HepG2 (cell line): ENCODE results near the gene HMGN4. TPM values are rescaled to one million over a fixed set of nuclear protein-coding genes. Genes with fewer than 3 reads are reported as not detected.

Experiments
- AGO2 ChIP-seq: fragments of 200-400 bp; formaldehyde crosslinking; optimal IDR thresholded peaks from 2 replicates; pipeline ENCODE3; 2017; ENCODE audit warnings: mild to moderate bottlenecking, low read depth, low read length, moderate library complexity
- ETV6 ChIP-seq: sonication (generic); formaldehyde crosslinking; conservative IDR thresholded peaks from 2 replicates; pipeline ENCODE4 v1.4.0; 2020; ENCODE audit warnings: missing genetic modification reagents
- KLF11 ChIP-seq: IDR thresholded peaks from 2 replicates; pipeline ENCODE4 v1.6.1; 2016; ENCODE audit warnings: missing compliant biosample characterization
- NFYB ChIP-seq: sonication (generic); formaldehyde crosslinking; IDR thresholded peaks from 2 replicates; pipeline ENCODE4 v1.4.0; 2020; ENCODE audit warnings: missing genetic modification reagents
- SSRP1 ChIP-seq: IDR thresholded peaks from 2 replicates; pipeline ENCODE4 v1.6.1; 2016; ENCODE audit warnings: control low read depth
- ZNF234 ChIP-seq: sonication (generic); formaldehyde crosslinking; conservative IDR thresholded peaks from 2 replicates; pipeline ENCODE4 v1.5.1; 2020; ENCODE audit warnings: mild to moderate bottlenecking, missing genetic modification reagents
- ZNF260 ChIP-seq: sonication (generic); formaldehyde crosslinking; IDR thresholded peaks from 2 replicates; pipeline ENCODE4 v1.4.0; 2020; ENCODE audit warnings: missing genetic modification reagents, low read depth, mild to moderate bottlenecking, borderline replicate concordance
- ZNF292 ChIP-seq: sonication (generic); formaldehyde crosslinking; IDR thresholded peaks from 2 replicates; pipeline ENCODE4 v1.8.1; 2022; ENCODE audit warnings: mild to moderate bottlenecking, low read depth, missing genetic modification reagents, borderline replicate concordance
- ZNF558 ChIP-seq: sonication (generic); formaldehyde crosslinking; IDR thresholded peaks from 2 replicates; pipeline ENCODE4 v1.9.0; 2022; ENCODE audit warnings: mild to moderate bottlenecking, missing genetic modification reagents, borderline replicate concordance
- ZNF598 ChIP-seq: sonication (generic); formaldehyde crosslinking; IDR thresholded peaks from 2 replicates; pipeline ENCODE4 v1.5.1; 2020; ENCODE audit warnings: mild to moderate bottlenecking, missing genetic modification reagents, borderline replicate concordance
- ZNF782 ChIP-seq: sonication (generic); formaldehyde crosslinking; IDR thresholded peaks from 2 replicates; pipeline ENCODE4 v1.4.0; 2020; ENCODE audit warnings: missing genetic modification reagents, mild to moderate bottlenecking, borderline replicate concordance
- polyA plus RNA-seq, 8 experiments: library from polyadenylated mRNA; depleted of rRNA in 3 of 8; stranded (reverse) in 7 of 8; unstranded in 1 of 8; fragments of >200 nt; fragmentation: Illumina TruSeq in 4 of 8; extraction: Trizol in 4 of 8; gene quantifications; 2 replicates each; pipeline versions ENCODE4 v1.2.1 to v1.2.3, GENCODE V29; 2011 to 2016; ENCODE audit warnings: low read depth in 4 of 8, missing spikeins in 1 of 8, mixed read lengths in 1 of 8; ENCODE audit not compliant: insufficient read depth in 1 of 8
- total RNA-seq, 5 experiments: library from RNA; depleted of rRNA; stranded (reverse); fragments of >200 nt; fragmentation: Illumina TruSeq; extraction: Trizol; gene quantifications; 2 replicates each; pipeline ENCODE4 v1.2.3, GENCODE V29; 2016; ENCODE audit warnings: low read depth in 1 of 5
- TF ChIP-seq, protein P1 (sequence below): sonication (generic); formaldehyde crosslinking; IDR thresholded peaks from 2 replicates; pipeline ENCODE4 v1.5.0; 2020; ENCODE audit warnings: missing genetic modification reagents, mild to moderate bottlenecking, borderline replicate concordance
- TF ChIP-seq, protein P2 (sequence below): sonication (generic); formaldehyde crosslinking; IDR thresholded peaks from 2 replicates; pipeline ENCODE4; 2020; ENCODE audit warnings: missing genetic modification reagents, mild to moderate bottlenecking, borderline replicate concordance
- TF ChIP-seq, protein P3 (sequence below): sonication (generic); formaldehyde crosslinking; IDR thresholded peaks from 2 replicates; pipeline ENCODE4 v1.8.1; 2023; ENCODE audit warnings: mild to moderate bottlenecking, missing genetic modification reagents
- TF ChIP-seq, protein P4 (sequence below): sonication (generic); formaldehyde crosslinking; IDR thresholded peaks from 2 replicates; pipeline ENCODE4 v1.4.0; 2020; ENCODE audit warnings: missing genetic modification reagents, borderline replicate concordance
- TF ChIP-seq, protein P5 (sequence below): sonication (generic); formaldehyde crosslinking; IDR thresholded peaks from 2 replicates; pipeline ENCODE4 v1.5.0; 2020; ENCODE audit warnings: missing genetic modification reagents

Gene HMGN4
- total and polyA plus RNA-seq, 2 of the 13 experiments (the other 11 are each of a cell fraction or from before 2014, with no cell fraction given), result 39.9 to 52.1 TPM

DNA sequence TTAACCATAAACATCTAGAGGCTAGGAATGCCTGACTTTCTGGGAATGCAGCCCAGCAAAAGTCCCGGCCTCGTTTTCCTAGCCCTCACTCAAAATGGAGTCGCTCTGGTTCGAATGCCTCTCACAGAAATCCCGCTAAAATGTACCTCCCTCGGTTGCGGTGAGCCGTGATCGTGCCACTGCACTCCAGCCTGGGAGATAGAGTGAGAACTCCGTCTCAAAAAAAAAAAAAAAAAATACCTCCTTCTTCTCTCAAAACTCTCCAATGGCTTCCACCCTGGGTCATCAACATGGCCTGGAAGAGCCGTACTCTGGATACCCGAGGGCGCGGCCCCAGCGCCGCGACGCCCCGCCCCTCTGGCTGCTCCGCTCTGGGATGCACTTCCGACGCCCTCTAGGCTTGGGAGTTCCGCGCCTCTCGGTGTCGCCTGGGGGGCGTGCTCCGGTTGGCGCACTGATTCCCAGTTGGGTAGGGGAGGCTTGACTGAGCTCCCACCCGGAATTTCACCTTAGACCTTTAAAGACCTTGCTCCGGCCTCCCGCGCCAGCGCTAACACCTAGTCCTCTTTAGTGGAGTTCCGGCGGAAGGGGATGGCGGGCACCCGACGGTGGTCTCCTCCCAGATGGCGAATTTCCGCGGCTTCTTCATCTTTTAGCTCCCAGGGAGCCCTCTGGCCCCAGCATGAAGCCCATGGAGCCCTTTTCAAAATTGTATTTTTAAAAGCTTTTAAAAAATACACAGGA is 12.3 kb downstream of the HMGN4 start (continued):
- TF ChIP-seq ZNF782 (CRISPR knock-in tag), result no peak; the same call in 1 of the 2 replicates
- TF ChIP-seq, protein P1, sequence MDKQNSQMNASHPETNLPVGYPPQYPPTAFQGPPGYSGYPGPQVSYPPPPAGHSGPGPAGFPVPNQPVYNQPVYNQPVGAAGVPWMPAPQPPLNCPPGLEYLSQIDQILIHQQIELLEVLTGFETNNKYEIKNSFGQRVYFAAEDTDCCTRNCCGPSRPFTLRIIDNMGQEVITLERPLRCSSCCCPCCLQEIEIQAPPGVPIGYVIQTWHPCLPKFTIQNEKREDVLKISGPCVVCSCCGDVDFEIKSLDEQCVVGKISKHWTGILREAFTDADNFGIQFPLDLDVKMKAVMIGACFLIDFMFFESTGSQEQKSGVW (CRISPR knock-in tag), result no peak
- TF ChIP-seq SSRP1 (CRISPR knock-in tag), result no peak
- no peak for TF ChIP-seq ZNF292 (CRISPR knock-in tag)
- no peak; the same call in 1 of the 2 replicates for TF ChIP-seq KLF11
- TF ChIP-seq, protein P2, sequence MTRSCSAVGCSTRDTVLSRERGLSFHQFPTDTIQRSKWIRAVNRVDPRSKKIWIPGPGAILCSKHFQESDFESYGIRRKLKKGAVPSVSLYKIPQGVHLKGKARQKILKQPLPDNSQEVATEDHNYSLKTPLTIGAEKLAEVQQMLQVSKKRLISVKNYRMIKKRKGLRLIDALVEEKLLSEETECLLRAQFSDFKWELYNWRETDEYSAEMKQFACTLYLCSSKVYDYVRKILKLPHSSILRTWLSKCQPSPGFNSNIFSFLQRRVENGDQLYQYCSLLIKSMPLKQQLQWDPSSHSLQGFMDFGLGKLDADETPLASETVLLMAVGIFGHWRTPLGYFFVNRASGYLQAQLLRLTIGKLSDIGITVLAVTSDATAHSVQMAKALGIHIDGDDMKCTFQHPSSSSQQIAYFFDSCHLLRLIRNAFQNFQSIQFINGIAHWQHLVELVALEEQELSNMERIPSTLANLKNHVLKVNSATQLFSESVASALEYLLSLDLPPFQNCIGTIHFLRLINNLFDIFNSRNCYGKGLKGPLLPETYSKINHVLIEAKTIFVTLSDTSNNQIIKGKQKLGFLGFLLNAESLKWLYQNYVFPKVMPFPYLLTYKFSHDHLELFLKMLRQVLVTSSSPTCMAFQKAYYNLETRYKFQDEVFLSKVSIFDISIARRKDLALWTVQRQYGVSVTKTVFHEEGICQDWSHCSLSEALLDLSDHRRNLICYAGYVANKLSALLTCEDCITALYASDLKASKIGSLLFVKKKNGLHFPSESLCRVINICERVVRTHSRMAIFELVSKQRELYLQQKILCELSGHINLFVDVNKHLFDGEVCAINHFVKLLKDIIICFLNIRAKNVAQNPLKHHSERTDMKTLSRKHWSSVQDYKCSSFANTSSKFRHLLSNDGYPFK, result peak; percentile 64; the same call in 1 of the 2 replicates
- TF ChIP-seq, protein P3, sequence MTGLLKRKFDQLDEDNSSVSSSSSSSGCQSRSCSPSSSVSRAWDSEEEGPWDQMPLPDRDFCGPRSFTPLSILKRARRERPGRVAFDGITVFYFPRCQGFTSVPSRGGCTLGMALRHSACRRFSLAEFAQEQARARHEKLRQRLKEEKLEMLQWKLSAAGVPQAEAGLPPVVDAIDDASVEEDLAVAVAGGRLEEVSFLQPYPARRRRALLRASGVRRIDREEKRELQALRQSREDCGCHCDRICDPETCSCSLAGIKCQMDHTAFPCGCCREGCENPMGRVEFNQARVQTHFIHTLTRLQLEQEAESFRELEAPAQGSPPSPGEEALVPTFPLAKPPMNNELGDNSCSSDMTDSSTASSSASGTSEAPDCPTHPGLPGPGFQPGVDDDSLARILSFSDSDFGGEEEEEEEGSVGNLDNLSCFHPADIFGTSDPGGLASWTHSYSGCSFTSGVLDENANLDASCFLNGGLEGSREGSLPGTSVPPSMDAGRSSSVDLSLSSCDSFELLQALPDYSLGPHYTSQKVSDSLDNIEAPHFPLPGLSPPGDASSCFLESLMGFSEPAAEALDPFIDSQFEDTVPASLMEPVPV (CRISPR knock-in tag), result no peak
- peak; percentile 27; the same call in 1 of the 2 replicates for TF ChIP-seq NFYB
- TF ChIP-seq AGO2, result peak; percentile 37
- no peak for TF ChIP-seq ETV6
- no peak for TF ChIP-seq ZNF598 (CRISPR knock-in tag)
- TF ChIP-seq, protein P4, sequence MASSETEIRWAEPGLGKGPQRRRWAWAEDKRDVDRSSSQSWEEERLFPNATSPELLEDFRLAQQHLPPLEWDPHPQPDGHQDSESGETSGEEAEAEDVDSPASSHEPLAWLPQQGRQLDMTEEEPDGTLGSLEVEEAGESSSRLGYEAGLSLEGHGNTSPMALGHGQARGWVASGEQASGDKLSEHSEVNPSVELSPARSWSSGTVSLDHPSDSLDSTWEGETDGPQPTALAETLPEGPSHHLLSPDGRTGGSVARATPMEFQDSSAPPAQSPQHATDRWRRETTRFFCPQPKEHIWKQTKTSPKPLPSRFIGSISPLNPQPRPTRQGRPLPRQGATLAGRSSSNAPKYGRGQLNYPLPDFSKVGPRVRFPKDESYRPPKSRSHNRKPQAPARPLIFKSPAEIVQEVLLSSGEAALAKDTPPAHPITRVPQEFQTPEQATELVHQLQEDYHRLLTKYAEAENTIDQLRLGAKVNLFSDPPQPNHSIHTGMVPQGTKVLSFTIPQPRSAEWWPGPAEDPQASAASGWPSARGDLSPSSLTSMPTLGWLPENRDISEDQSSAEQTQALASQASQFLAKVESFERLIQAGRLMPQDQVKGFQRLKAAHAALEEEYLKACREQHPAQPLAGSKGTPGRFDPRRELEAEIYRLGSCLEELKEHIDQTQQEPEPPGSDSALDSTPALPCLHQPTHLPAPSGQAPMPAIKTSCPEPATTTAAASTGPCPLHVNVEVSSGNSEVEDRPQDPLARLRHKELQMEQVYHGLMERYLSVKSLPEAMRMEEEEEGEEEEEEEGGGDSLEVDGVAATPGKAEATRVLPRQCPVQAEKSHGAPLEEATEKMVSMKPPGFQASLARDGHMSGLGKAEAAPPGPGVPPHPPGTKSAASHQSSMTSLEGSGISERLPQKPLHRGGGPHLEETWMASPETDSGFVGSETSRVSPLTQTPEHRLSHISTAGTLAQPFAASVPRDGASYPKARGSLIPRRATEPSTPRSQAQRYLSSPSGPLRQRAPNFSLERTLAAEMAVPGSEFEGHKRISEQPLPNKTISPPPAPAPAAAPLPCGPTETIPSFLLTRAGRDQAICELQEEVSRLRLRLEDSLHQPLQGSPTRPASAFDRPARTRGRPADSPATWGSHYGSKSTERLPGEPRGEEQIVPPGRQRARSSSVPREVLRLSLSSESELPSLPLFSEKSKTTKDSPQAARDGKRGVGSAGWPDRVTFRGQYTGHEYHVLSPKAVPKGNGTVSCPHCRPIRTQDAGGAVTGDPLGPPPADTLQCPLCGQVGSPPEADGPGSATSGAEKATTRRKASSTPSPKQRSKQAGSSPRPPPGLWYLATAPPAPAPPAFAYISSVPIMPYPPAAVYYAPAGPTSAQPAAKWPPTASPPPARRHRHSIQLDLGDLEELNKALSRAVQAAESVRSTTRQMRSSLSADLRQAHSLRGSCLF (CRISPR knock-in tag), result 0 out of 2 replicates have a peak, but pooled peaks have one; percentile 37
- no peak for TF ChIP-seq ZNF234 (CRISPR knock-in tag)
- TF ChIP-seq ZNF260 (CRISPR knock-in tag), result no peak
- no peak for TF ChIP-seq ZNF558 (CRISPR knock-in tag)
- TF ChIP-seq, protein P5, sequence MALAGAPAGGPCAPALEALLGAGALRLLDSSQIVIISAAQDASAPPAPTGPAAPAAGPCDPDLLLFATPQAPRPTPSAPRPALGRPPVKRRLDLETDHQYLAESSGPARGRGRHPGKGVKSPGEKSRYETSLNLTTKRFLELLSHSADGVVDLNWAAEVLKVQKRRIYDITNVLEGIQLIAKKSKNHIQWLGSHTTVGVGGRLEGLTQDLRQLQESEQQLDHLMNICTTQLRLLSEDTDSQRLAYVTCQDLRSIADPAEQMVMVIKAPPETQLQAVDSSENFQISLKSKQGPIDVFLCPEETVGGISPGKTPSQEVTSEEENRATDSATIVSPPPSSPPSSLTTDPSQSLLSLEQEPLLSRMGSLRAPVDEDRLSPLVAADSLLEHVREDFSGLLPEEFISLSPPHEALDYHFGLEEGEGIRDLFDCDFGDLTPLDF (CRISPR knock-in tag), result peak; percentile 70; the same call in 1 of the 2 replicates
